GM12874 (cell line): ENCODE data around the gene PHACTR1.

Source experiments
- TF ChIP-seq, protein P1 (sequence below): IDR thresholded peaks from 2 replicates; pipeline ENCODE4 v1.5.1; 2011; ENCODE audit warnings: low read depth, mild to moderate bottlenecking, control low read depth, low read length, moderate library complexity; ENCODE audit not compliant: insufficient read depth

The PHACTR1 gene

DNA sequence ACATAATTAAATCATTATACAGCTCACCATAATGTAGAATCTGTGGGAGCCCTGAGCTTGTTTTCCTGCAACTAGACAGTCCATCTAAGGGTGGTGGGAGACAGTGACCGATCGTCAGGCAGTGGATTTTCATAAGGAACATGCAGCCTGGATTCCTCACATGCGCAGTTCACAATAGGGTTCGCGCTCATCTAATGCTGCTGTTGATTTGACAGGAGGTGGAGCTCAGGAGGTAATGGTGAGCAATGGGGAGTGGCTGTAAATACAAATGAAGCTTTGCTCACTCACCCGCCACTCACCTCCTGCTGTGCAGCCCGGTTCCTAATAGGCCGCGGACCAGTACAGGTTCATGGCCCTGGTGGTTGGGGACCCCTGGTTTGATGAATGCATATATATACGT is 470.3 kb downstream of the PHACTR1 start:
- TF ChIP-seq, protein P1, sequence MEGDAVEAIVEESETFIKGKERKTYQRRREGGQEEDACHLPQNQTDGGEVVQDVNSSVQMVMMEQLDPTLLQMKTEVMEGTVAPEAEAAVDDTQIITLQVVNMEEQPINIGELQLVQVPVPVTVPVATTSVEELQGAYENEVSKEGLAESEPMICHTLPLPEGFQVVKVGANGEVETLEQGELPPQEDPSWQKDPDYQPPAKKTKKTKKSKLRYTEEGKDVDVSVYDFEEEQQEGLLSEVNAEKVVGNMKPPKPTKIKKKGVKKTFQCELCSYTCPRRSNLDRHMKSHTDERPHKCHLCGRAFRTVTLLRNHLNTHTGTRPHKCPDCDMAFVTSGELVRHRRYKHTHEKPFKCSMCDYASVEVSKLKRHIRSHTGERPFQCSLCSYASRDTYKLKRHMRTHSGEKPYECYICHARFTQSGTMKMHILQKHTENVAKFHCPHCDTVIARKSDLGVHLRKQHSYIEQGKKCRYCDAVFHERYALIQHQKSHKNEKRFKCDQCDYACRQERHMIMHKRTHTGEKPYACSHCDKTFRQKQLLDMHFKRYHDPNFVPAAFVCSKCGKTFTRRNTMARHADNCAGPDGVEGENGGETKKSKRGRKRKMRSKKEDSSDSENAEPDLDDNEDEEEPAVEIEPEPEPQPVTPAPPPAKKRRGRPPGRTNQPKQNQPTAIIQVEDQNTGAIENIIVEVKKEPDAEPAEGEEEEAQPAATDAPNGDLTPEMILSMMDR: no peak

DNA sequence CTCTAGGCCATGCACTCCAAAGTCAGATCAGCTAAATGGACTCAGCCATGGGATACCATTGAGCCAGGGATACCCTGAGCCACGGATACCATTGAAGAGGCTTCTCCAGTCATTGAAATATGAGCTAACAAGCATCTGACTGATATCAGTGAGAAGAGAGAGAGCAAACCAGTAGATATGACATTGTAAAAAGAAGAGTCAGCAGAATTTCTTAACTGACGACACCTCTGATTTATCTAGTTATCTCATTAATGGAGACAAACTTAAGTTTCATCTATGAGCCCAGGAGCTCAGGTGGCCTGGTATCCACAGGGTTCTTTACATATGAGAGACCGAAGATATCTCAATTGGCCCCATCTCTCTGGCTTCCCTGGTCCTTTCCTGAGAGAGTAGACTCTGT is 471.1 kb downstream of the PHACTR1 start:
- TF ChIP-seq, protein P1: no peak

DNA sequence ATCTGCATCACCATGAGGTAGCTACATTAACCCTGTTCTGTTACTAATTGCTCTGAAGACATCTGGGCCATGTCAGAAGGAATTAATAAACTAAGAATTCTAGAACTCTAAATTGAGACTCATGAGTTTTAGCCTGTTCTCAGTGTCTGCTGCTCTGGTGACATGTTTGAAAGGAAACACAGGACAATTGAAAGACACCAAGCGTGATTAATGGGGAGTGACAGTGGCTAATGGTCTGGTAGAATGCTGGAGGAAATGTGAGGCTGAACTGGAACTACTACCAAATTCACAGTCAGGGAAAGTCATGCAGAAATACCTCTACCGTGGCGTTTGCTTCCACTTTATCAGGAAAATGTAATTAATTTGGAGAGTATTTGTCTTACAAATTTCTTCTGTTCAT is 471.7 kb downstream of the PHACTR1 start:
- TF ChIP-seq, protein P1: no peak

DNA sequence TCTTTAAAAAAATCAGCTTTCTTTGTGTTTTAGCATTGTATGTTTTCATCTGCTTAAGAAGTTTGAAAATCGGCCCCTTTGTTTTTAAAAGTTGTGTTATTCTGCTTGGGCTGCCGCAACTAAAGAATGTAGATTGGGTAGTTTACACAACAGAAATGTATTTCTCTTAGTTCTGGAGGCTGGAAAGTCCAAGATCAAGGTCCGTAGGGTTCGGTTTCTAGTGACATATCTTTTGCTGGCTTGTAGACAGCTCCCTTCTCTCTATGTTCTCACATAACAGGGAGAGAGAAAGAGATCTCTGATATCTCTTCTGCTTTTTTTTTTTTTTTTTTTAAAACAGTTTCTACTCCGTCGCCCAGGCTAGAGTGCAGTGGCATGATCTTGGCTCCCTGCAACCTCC is 473.1 kb downstream of the PHACTR1 start:
- TF ChIP-seq, protein P1: no peak

DNA sequence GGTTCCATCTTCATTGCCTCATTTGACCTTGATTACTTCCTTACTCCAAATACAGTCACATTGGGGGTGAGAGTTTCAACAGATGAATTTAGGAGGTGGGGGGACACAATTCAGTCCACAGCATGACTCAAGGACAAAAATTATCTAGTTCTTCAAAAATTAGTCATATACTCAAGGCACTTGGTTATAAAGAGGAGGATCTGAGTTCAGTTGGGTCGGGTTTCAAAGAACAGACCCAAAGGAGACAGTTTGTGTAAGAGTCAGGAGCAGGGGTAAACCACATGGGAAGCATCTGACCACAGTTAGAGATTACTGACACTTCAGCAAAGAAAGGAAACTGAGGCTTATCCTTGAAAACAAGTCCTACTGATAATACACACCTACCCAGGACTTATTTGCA is 473.8 kb downstream of the PHACTR1 start:
- TF ChIP-seq, protein P1: no peak

DNA sequence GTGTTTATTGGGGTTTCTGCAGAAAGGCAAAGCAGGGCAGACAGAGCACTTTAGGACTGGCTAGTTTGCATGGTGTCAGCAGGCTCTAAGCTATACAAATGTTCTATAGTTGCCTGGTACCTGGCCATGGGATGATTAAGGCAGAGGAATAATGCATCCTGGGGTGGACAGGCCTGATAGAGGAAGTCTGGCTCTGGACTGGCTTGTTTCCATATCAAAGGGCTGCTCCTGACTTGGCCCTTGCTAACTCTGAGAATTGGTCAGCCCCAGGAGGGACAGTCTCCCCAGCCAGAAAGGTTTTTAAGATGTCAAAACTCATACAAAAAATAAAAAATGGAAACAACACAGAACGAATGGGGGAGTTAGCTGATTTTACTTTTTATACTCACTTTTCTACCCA is 474.9 kb downstream of the PHACTR1 start:
- TF ChIP-seq, protein P1: no peak

DNA sequence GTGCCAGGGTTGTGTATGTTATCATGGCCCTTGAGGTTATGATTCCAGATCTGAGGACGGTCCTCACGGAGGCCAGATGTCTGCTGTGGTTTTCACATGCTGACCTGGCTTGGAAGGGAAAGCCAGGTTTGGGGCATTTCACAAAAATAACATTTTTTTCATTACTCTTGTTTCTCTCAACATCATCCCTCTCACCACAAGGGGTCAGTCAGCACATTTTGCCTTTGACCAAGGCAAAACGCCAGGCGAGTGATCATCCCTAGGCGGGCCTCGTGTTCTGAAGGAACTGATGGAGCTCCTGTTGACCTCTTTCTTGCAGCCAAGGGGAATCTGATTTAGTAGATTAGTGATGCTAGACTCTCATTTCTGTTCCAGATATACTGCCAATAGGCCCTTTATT is 478.3 kb downstream of the PHACTR1 start:
- TF ChIP-seq, protein P1: peak; percentile 68

DNA sequence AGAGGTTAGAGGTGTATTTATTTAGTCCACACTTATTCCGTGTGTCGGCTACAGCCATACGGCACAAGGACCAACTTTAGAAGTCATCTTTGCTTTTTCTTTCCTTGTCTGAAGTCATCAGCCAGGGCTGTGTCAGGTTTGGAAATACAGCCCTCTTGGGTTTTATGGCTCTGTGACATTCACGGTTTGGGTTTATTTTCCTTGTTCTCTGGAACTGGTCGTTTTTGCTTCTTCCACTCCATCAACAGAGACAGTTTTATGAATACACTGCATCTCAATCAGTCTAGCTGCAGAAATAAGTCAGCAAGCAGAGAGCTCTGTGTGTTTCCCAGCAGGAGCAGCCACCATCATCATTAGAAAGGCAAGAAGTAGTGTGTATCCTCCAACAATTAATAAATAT is 479.2 kb downstream of the PHACTR1 start:
- TF ChIP-seq, protein P1: no peak
